KG1 (cell line): ENCODE data around the gene CPM.
A peak's percentile ranks its signal among the peaks of the same experiment; 100 is the strongest.
"Not testable (repeated sequence)": the region's sequence is repeated elsewhere in the genome, so short reads cannot be mapped to it uniquely, and the experiment has no call there.

Source experiments
- DNase-seq: peaks from one replicate; lab custom pipeline; 2025; lab: John Stamatoyannopoulos, UW

The CPM gene

GRCh38 chr12:68825569-68826217 is 107.3 kb downstream of the CPM start:
- no peak for DNase-seq

- no peak for DNase-seq
Observed at GRCh38 chr12:68824597-68825250, 108.2 kb downstream of the CPM start.

- no peak for DNase-seq
Observed at GRCh38 chr12:68824131-68824530, 108.8 kb downstream of the CPM start.

GRCh38 chr12:68823696-68824095 is 109.3 kb downstream of the CPM start:
- DNase-seq, result no peak

- DNase-seq, result no peak
Observed at GRCh38 chr12:68821357-68822188, 111.4 kb downstream of the CPM start.

GRCh38 chr12:68819481-68819880 is 113.5 kb downstream of the CPM start:
- not testable (repeated sequence) for DNase-seq

GRCh38 chr12:68815928-68816800 is 116.8 kb downstream of the CPM start:
- no peak for DNase-seq

- no peak for DNase-seq
Observed at GRCh38 chr12:68815232-68815927, 117.6 kb downstream of the CPM start.

- DNase-seq, result no peak
Observed at GRCh38 chr12:68814490-68815231, 118.3 kb downstream of the CPM start.

GRCh38 chr12:68813242-68813593 is 119.8 kb downstream of the CPM start:
- DNase-seq, result no peak

GRCh38 chr12:68812553-68813241 is 120.3 kb downstream of the CPM start:
- no peak for DNase-seq

- not testable (repeated sequence) for DNase-seq
Observed at GRCh38 chr12:68811573-68811972, 121.4 kb downstream of the CPM start.

- DNase-seq, result not testable (repeated sequence)
Observed at GRCh38 chr12:68810027-68810389, 123.0 kb downstream of the CPM start.

GRCh38 chr12:68809190-68810026 is 123.6 kb downstream of the CPM start:
- no peak for DNase-seq

GRCh38 chr12:68808388-68809189 is 124.4 kb downstream of the CPM start:
- peak; percentile 40 for DNase-seq

GRCh38 chr12:68807576-68808387 is 125.2 kb downstream of the CPM start, which contains the start of gene MDM2:
Gene MDM2, plus strand, starts transcription at chr12:68808177. Its CDS starts 301 bp downstream, at chr12:68808478.
- DNase-seq, result peak; percentile 94

- not testable (repeated sequence) for DNase-seq
Observed at GRCh38 chr12:68807274-68807575, 125.7 kb downstream of the CPM start.
